ENCODE results near the gene HRNR.
"Not testable (repeated sequence)": the region's sequence is repeated elsewhere in the genome, so short reads cannot be mapped to it uniquely, and the experiment has no call there.

The HRNR gene

GRCh38 chr1:152224093-152224492 is at the start of gene HRNR:
Gene HRNR (minus strand): TSS chr1:152224193. CDS start chr1:152223253, 940 bp downstream.
- DNase-seq: no peak

- not testable (repeated sequence) for DNase-seq
Observed at GRCh38 chr1:152256394-152256793, 32.4 kb upstream of the HRNR start.

- DNase-seq: no peak
Observed at GRCh38 chr1:152252157-152252556, 28.2 kb upstream of the HRNR start.

- DNase-seq: no peak
Observed at GRCh38 chr1:152251391-152251790, 27.4 kb upstream of the HRNR start.

GRCh38 chr1:152247316-152247715 is 23.3 kb upstream of the HRNR start:
- DNase-seq: no peak

- DNase-seq: no peak
Observed at GRCh38 chr1:152244576-152245273, 20.7 kb upstream of the HRNR start.

GRCh38 chr1:152237093-152237492 is 13.1 kb upstream of the HRNR start:
- no peak for DNase-seq

- DNase-seq: no peak
Observed at GRCh38 chr1:152228831-152229230, 4.8 kb upstream of the HRNR start.

GRCh38 chr1:152227310-152227928 is 3.4 kb upstream of the HRNR start:
- DNase-seq: no peak

- DNase-seq: no peak
Observed at GRCh38 chr1:152225678-152226077, 1.7 kb upstream of the HRNR start.

GRCh38 chr1:152220166-152221163 is 3.5 kb downstream of the HRNR start:
- no peak for DNase-seq

- DNase-seq: not testable (repeated sequence)
Observed at GRCh38 chr1:152219438-152219837, 4.6 kb downstream of the HRNR start.

GRCh38 chr1:152218762-152219436 is 5.1 kb downstream of the HRNR start:
- no peak for DNase-seq

GRCh38 chr1:152215604-152216003 is 8.4 kb downstream of the HRNR start:
- not testable (repeated sequence) for DNase-seq

- DNase-seq: not testable (repeated sequence)
Observed at GRCh38 chr1:152214911-152215310, 9.1 kb downstream of the HRNR start.

GRCh38 chr1:152198982-152199381 is 25.0 kb downstream of the HRNR start:
- no peak for DNase-seq

- no peak for DNase-seq
Observed at GRCh38 chr1:152197361-152197941, 26.5 kb downstream of the HRNR start.

- DNase-seq: no peak
Observed at GRCh38 chr1:152191711-152192110, 32.3 kb downstream of the HRNR start.

GRCh38 chr1:152191260-152191659 is 32.7 kb downstream of the HRNR start:
- no peak for DNase-seq

- no peak for DNase-seq
Observed at GRCh38 chr1:152190589-152190988, 33.4 kb downstream of the HRNR start.

- DNase-seq: no peak
Observed at GRCh38 chr1:152189657-152190442, 34.1 kb downstream of the HRNR start.
